ENCODE measurements around the gene WDR88. TPM values are rescaled to one million over a fixed set of nuclear protein-coding genes. Genes with fewer than 3 reads are reported as not detected.
"Not testable (repeated sequence)": the region's sequence is repeated elsewhere in the genome, so short reads cannot be mapped to it uniquely, and the experiment has no call there.

The WDR88 gene
- total and polyA plus RNA-seq, 2 donors (not counting 1 experiment from before 2014, with no cell fraction given) = 0.47 TPM; not detected in 1

- intact Hi-C loops (cut with micrococcal nuclease) = no loop called here
- Mint-ChIP-seq H3K4me3 (no peak overlapping the region), H3K4me1 (peaks cover 9% of the 10 kb centered on the region), H3K27me3 (peaks cover 40% of the 10 kb centered on the region), H3K27ac (no peak overlapping the region), H3K9me3 (ENCODE audit: insufficient read depth) (no peaks in the 10 kb centered on the region)
- no peak overlapping the region for H3K27ac ChIP-seq (ENCODE audit: low read length in 2 of 2)
- no peak overlapping the region for H2AFZ ChIP-seq (ENCODE audit: insufficient read depth, low read depth, low read length, poor library complexity, severe bottlenecking)
- POLR2A ChIA-PET = no interaction called here
- H3K9me3 ChIP-seq (ENCODE audit: control extremely low read depth in 1 of 3, control insufficient read depth in 2 of 3, insufficient read depth in 1 of 3, low read length in 2 of 3) = no peaks in the 10 kb centered on the region
- CTCF ChIA-PET = no interaction called here
- no peaks in the 10 kb centered on the region for H3K36me3 ChIP-seq (replicated peaks in 1 of 2; ENCODE audit: control extremely low read depth in 1 of 2, control insufficient read depth in 1 of 2, extremely low read depth in 1 of 2, insufficient read depth in 2 of 2, low read length in 1 of 2)
- no peaks in the 10 kb centered on the region for H4K20me1 ChIP-seq (ENCODE audit: control insufficient read depth, insufficient read depth, low read length, poor library complexity, severe bottlenecking)
- H3K4me1 ChIP-seq (ENCODE audit: control insufficient read depth in 2 of 2, insufficient read depth in 2 of 2, low read length in 2 of 2) = peaks cover 11 to 14% of the 10 kb centered on the region in 2 donors
- H3K79me2 ChIP-seq (ENCODE audit: control insufficient read depth, insufficient read depth, low read length) = no peaks in the 10 kb centered on the region
- H3K27me3 ChIP-seq (replicated peaks in 1 of 4; ENCODE audit: control extremely low read depth in 1 of 4, control insufficient read depth in 3 of 4, insufficient read depth in 4 of 4, low read length in 3 of 4) = peaks cover 0 to 19% (median 4%) of the 10 kb centered on the region in 4 experiments
- WGBS (ENCODE audit: insufficient coverage) = no CpG with 5 or more reads among the region's 1 CpG
- DNase-seq (no peak), ATAC-seq (ENCODE audit: low read depth) (no peak)
- no peak overlapping the region for H3K4me2 ChIP-seq (replicated peaks; ENCODE audit: low read depth, low read length, poor library complexity, severe bottlenecking)
- no peak overlapping the region for H3K4me3 ChIP-seq (ENCODE audit: control extremely low read depth in 1 of 5, extremely low read depth in 1 of 5, insufficient read depth in 1 of 5, low read depth in 2 of 5, low read length in 4 of 5)
- H3K9ac ChIP-seq (ENCODE audit: low read length) = no peak overlapping the region
- TF ChIP-seq, protein P1, sequence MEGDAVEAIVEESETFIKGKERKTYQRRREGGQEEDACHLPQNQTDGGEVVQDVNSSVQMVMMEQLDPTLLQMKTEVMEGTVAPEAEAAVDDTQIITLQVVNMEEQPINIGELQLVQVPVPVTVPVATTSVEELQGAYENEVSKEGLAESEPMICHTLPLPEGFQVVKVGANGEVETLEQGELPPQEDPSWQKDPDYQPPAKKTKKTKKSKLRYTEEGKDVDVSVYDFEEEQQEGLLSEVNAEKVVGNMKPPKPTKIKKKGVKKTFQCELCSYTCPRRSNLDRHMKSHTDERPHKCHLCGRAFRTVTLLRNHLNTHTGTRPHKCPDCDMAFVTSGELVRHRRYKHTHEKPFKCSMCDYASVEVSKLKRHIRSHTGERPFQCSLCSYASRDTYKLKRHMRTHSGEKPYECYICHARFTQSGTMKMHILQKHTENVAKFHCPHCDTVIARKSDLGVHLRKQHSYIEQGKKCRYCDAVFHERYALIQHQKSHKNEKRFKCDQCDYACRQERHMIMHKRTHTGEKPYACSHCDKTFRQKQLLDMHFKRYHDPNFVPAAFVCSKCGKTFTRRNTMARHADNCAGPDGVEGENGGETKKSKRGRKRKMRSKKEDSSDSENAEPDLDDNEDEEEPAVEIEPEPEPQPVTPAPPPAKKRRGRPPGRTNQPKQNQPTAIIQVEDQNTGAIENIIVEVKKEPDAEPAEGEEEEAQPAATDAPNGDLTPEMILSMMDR (IDR thresholded peaks at IDR 0.05) = no peak
- TF ChIP-seq EZH2 (IDR thresholded peaks at IDR 0.05; ENCODE audit: borderline replicate concordance, insufficient read depth, low read depth, low read length, poor library complexity, severe bottlenecking) = no peak
Observed at GRCh38 chr19:33189453-33189852, 57.5 kb downstream of the WDR88 start.

- H3K27ac Mint-ChIP-seq; H3K9ac ChIP-seq (ENCODE audit: low read length); DNase-seq; H4K20me1 ChIP-seq (ENCODE audit: control insufficient read depth, insufficient read depth, low read length, poor library complexity, severe bottlenecking); H3K4me3 Mint-ChIP-seq; H3K27ac ChIP-seq (ENCODE audit: low read length in 2 of 2); intact Hi-C loops (cut with micrococcal nuclease); ATAC-seq (ENCODE audit: low read depth); H3K79me2 ChIP-seq (ENCODE audit: control insufficient read depth, insufficient read depth, low read length); H3K4me2 ChIP-seq (replicated peaks; ENCODE audit: low read depth, low read length, poor library complexity, severe bottlenecking); H3K4me3 ChIP-seq (ENCODE audit: control extremely low read depth in 1 of 5, extremely low read depth in 1 of 5, insufficient read depth in 1 of 5, low read depth in 2 of 5, low read length in 4 of 5); H2AFZ ChIP-seq (ENCODE audit: insufficient read depth, low read depth, low read length, poor library complexity, severe bottlenecking); H3K4me1 Mint-ChIP-seq; H3K9me3 Mint-ChIP-seq (ENCODE audit: insufficient read depth); POLR2A ChIA-PET; H3K9me3 ChIP-seq (ENCODE audit: control extremely low read depth in 1 of 3, control insufficient read depth in 2 of 3, insufficient read depth in 1 of 3, low read length in 2 of 3); H3K36me3 ChIP-seq (replicated peaks in 1 of 2; ENCODE audit: control extremely low read depth in 1 of 2, control insufficient read depth in 1 of 2, extremely low read depth in 1 of 2, insufficient read depth in 2 of 2, low read length in 1 of 2): not testable (repeated sequence)
- peaks cover 43% of the 10 kb centered on the region for H3K27me3 Mint-ChIP-seq
- 94% methylated on average over 4 of the region's 4 CpGs for WGBS (ENCODE audit: insufficient coverage)
- CTCF ChIA-PET = interaction anchor here (1.2 kb wide), 1 partner anchor 216 kb away, joined by 3 read pairs; no protein-coding TSS in a partner anchor
- Histone ChIP-seq H3K4me1 (ENCODE audit: control insufficient read depth in 2 of 2, insufficient read depth in 2 of 2, low read length in 2 of 2) (peaks cover 11 to 13% of the 10 kb centered on the region in 2 donors), H3K27me3 (replicated peaks in 1 of 4; ENCODE audit: control extremely low read depth in 1 of 4, control insufficient read depth in 3 of 4, insufficient read depth in 4 of 4, low read length in 3 of 4) (peaks cover 0 to 28% (median 4%) of the 10 kb centered on the region in 4 experiments)
Observed at GRCh38 chr19:33191092-33191491, 59.2 kb downstream of the WDR88 start.
